Measurements from ENCODE around the gene FBXO2. TPM values are rescaled to one million over a fixed set of nuclear protein-coding genes. Genes with fewer than 3 reads are reported as not detected.
"Not testable (repeated sequence)": the region's sequence is repeated elsewhere in the genome, so short reads cannot be mapped to it uniquely, and the experiment has no call there.

Gene FBXO2
- total RNA-seq, 1 donor from 2014 or later = 0.61 TPM

DNA sequence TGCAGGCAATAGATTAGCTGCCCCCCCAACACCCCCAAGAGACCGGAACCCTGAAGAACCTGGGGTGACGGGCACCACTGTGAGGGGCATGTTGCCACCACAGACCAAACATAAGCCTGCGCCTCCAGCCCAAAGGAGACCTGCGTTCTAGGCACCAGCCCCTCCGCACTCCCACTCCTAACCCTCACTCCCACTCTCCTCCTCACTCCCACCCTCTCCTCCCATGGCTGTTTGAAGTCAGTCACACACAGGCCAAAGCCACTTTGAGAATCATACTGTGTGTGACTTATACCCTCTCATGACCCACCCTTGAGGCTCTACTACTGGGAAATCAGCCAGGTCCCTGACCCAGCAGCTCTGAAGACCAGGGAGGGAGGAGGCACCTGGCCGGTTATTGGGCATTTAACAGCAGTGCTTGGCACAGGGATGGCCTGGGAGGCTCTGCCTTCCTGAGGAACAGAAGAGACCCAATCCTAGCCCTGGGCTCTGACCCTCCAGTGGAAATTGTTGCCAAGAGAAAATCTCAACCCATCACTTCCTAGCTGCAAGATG, 43.5 kb downstream of the FBXO2 start:
- no peak overlapping the region for H3K4me3 Mint-ChIP-seq
- H3K27me3 Mint-ChIP-seq (ENCODE audit: low read depth) = peaks cover 9% of the 10 kb centered on the region
- TF ChIP-seq, protein P1, sequence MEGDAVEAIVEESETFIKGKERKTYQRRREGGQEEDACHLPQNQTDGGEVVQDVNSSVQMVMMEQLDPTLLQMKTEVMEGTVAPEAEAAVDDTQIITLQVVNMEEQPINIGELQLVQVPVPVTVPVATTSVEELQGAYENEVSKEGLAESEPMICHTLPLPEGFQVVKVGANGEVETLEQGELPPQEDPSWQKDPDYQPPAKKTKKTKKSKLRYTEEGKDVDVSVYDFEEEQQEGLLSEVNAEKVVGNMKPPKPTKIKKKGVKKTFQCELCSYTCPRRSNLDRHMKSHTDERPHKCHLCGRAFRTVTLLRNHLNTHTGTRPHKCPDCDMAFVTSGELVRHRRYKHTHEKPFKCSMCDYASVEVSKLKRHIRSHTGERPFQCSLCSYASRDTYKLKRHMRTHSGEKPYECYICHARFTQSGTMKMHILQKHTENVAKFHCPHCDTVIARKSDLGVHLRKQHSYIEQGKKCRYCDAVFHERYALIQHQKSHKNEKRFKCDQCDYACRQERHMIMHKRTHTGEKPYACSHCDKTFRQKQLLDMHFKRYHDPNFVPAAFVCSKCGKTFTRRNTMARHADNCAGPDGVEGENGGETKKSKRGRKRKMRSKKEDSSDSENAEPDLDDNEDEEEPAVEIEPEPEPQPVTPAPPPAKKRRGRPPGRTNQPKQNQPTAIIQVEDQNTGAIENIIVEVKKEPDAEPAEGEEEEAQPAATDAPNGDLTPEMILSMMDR (conservative IDR thresholded peaks at IDR 0.05) = no peak
- H3K36me3 Mint-ChIP-seq (ENCODE audit: low read depth) = no peaks in the 10 kb centered on the region
- H3K9me3 Mint-ChIP-seq = peaks cover 3% of the 10 kb centered on the region
- no peaks in the 10 kb centered on the region for H3K4me1 Mint-ChIP-seq
- DNase-seq (ENCODE audit: low read depth, low spot score) = no peak
- no peak overlapping the region for H3K27ac Mint-ChIP-seq (ENCODE audit: unreplicated experiment)

GRCh38 chr1:11609378-11609777, 44.9 kb downstream of the FBXO2 start:
- H3K27me3 Mint-ChIP-seq (ENCODE audit: low read depth); H3K36me3 Mint-ChIP-seq (ENCODE audit: low read depth); H3K4me3 Mint-ChIP-seq; H3K4me1 Mint-ChIP-seq; DNase-seq (ENCODE audit: low read depth, low spot score); H3K9me3 Mint-ChIP-seq: not testable (repeated sequence)
- H3K27ac Mint-ChIP-seq (ENCODE audit: unreplicated experiment) = peak overlapping the region; percentile 75

- not testable (repeated sequence) for H3K4me3 Mint-ChIP-seq; DNase-seq (ENCODE audit: low read depth, low spot score); H3K27ac Mint-ChIP-seq (ENCODE audit: unreplicated experiment); H3K9me3 Mint-ChIP-seq; H3K27me3 Mint-ChIP-seq (ENCODE audit: low read depth); H3K4me1 Mint-ChIP-seq; H3K36me3 Mint-ChIP-seq (ENCODE audit: low read depth)
These were observed 45.6 kb downstream of the FBXO2 start for GRCh38 chr1:11608596-11609130.

DNA sequence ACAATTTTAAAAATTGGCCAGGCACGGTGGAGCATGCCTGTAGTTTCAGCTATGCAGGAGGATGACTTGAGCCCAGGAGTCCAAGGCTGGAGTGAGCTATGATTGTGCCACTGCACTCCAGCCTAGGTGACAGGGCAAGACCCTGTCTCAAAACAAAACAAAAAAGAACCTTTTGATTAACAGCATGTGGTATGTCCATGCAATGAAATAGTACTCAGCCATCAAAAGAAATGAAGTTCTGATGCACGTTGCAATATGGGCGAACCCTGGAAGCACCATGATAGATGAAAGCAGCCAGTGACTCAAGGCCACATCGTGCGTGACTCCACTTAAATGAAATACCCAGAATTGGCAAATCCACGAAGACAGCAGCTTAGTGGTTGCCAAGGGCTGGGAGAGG, 47.5 kb downstream of the FBXO2 start:
- Mint-ChIP-seq H3K4me1 (no peaks in the 10 kb centered on the region), H3K36me3 (ENCODE audit: low read depth) (no peaks in the 10 kb centered on the region), H3K27me3 (ENCODE audit: low read depth) (no peaks in the 10 kb centered on the region), H3K27ac (ENCODE audit: unreplicated experiment) (no peak overlapping the region), H3K9me3 (peaks cover 3% of the 10 kb centered on the region), H3K4me3 (no peak overlapping the region)
- TF ChIP-seq, protein P1 (conservative IDR thresholded peaks at IDR 0.05) = no peak
- DNase-seq (ENCODE audit: low read depth, low spot score) = no peak

GRCh38 chr1:11602981-11603380, 51.2 kb downstream of the FBXO2 start:
- no peak for DNase-seq (ENCODE audit: low read depth, low spot score)
- Mint-ChIP-seq H3K4me3 (no peak overlapping the region), H3K36me3 (ENCODE audit: low read depth) (no peaks in the 10 kb centered on the region), H3K4me1 (no peaks in the 10 kb centered on the region), H3K9me3 (peaks cover 3% of the 10 kb centered on the region), H3K27me3 (ENCODE audit: low read depth) (no peaks in the 10 kb centered on the region), H3K27ac (ENCODE audit: unreplicated experiment) (no peak overlapping the region)
- TF ChIP-seq, protein P1 (conservative IDR thresholded peaks at IDR 0.05) = no peak

- no peak overlapping the region for H3K27ac Mint-ChIP-seq (ENCODE audit: unreplicated experiment)
- H3K36me3 Mint-ChIP-seq (ENCODE audit: low read depth) = no peaks in the 10 kb centered on the region
- H3K4me1 Mint-ChIP-seq = no peaks in the 10 kb centered on the region
- peaks cover 3% of the 10 kb centered on the region for H3K9me3 Mint-ChIP-seq
- no peaks in the 10 kb centered on the region for H3K27me3 Mint-ChIP-seq (ENCODE audit: low read depth)
- no peak for DNase-seq (ENCODE audit: low read depth, low spot score)
- TF ChIP-seq, protein P1 (conservative IDR thresholded peaks at IDR 0.05) = no peak
- H3K4me3 Mint-ChIP-seq = no peak overlapping the region
These were observed 51.8 kb downstream of the FBXO2 start for GRCh38 chr1:11602424-11602823.

Data from neural crest cell (in vitro differentiated cells).